Progenitor cell of endocrine pancreas (in vitro differentiated cells): ENCODE data around the gene GALNT2. TPM values are rescaled to one million over a fixed set of nuclear protein-coding genes. Genes with fewer than 3 reads are reported as not detected.

Source experiments
- DNase-seq: peaks from one replicate; pipeline ENCODE4 v3.0.0; 2021; ENCODE audit warnings: low spot score; ENCODE audit not compliant: unreplicated experiment
- H3K27ac Mint-ChIP-seq: 2 replicates; pipeline ENCODE4 v1.8.0; 2021; ENCODE audit warnings: mild to moderate bottlenecking, moderate library complexity, mixed read lengths
- H3K27me3 Mint-ChIP-seq: 2 replicates; pipeline ENCODE4 v1.8.0; 2021; ENCODE audit warnings: mixed read lengths
- H3K36me3 Mint-ChIP-seq: 2 replicates; pipeline ENCODE4 v1.8.0; 2022; ENCODE audit warnings: mixed read lengths; ENCODE audit not compliant: insufficient read depth
- H3K4me1 Mint-ChIP-seq: 2 replicates; pipeline ENCODE4 v1.8.0; 2021; ENCODE audit warnings: low read depth, mixed read lengths
- H3K4me3 Mint-ChIP-seq: 2 replicates; pipeline ENCODE4 v1.8.0; 2021; ENCODE audit warnings: low read depth, mild to moderate bottlenecking, moderate library complexity, mixed read lengths
- H3K9me3 Mint-ChIP-seq: 2 replicates; pipeline ENCODE4 v1.8.0; 2021; ENCODE audit warnings: low read depth, mixed read lengths
- total RNA-seq: library from RNA; stranded (reverse); gene quantifications from 2 replicates; pipeline ENCODE4 v1.2.1, GENCODE V29; 2021
- TF ChIP-seq, protein P1 (sequence below): fragments of 200-600 bp; sonication (generic); IDR thresholded peaks from one replicate; pipeline ENCODE4 v1.5.0; 2021; ENCODE audit warnings: antibody characterized with exemption, mild to moderate bottlenecking; ENCODE audit not compliant: unreplicated experiment

Gene GALNT2
- total RNA-seq, 1 donor from 2014 or later, result 95.2 TPM

DNA sequence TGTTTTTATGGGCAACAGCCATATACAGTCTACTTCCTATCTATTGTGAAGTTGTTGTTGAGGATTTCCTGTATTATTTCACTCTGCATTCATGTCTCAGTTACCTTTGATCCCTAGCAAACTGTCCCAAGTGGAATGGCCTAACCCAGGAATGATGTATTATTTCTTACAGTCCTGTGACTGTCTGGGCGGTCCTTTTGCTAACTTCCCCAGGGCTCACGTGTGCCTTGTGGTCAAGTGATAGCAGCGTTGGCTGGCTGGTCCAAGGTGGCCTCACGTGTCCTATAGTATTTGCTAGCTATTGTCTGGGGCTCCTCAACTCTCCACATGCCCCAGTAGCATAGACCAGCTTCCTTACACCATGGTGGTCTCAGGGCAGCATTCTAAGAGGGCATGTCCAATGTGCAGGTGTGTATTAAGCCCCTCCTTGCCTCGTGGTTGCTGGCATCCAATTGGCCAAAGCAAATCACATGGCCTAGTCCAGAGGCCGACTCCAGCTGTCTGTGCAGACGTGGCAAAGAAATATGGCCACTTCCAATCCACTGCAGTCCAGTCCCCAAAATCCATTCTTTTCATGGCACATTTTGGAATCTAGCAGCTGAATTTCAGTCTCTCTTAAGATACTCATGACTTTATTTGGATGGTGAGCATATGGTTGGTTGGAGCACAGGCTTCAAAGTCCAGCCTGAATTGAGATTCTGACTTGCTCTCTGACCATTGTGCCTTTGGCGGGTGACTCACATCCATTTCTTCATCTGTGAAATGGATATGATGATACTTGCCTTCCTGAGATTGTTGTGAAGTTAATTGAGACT, 94.1 kb downstream of the GALNT2 start:
- H3K9me3 Mint-ChIP-seq, result no peaks in the 10 kb centered on the region
- H3K36me3 Mint-ChIP-seq, result no peaks in the 10 kb centered on the region
- H3K4me3 Mint-ChIP-seq, result no peak overlapping the region
- TF ChIP-seq, protein P1, sequence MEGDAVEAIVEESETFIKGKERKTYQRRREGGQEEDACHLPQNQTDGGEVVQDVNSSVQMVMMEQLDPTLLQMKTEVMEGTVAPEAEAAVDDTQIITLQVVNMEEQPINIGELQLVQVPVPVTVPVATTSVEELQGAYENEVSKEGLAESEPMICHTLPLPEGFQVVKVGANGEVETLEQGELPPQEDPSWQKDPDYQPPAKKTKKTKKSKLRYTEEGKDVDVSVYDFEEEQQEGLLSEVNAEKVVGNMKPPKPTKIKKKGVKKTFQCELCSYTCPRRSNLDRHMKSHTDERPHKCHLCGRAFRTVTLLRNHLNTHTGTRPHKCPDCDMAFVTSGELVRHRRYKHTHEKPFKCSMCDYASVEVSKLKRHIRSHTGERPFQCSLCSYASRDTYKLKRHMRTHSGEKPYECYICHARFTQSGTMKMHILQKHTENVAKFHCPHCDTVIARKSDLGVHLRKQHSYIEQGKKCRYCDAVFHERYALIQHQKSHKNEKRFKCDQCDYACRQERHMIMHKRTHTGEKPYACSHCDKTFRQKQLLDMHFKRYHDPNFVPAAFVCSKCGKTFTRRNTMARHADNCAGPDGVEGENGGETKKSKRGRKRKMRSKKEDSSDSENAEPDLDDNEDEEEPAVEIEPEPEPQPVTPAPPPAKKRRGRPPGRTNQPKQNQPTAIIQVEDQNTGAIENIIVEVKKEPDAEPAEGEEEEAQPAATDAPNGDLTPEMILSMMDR, result no peak
- peak overlapping the region; percentile 17 for H3K27ac Mint-ChIP-seq
- peaks cover 28% of the 10 kb centered on the region for H3K4me1 Mint-ChIP-seq
- DNase-seq, result no peak
- no peaks in the 10 kb centered on the region for H3K27me3 Mint-ChIP-seq

DNA sequence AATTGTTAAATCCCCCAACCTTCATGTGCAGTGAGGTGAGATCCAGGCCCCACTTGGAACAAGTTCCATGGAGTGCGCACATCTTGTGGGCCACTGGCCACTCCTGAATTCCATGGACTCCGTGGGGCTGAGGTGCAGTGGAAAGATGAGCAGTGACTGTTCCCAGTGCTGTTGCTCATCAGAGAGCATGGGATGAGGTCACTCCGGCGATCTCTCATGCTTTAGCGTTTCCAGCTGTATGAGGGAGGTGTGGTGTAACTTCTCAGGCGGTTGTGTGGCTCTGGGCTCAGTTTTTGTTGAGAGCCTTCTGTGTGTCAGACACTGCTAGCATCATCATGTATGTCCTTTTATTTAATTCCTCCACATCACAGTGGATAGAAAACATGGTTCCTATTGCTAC, 96.2 kb downstream of the GALNT2 start:
- Mint-ChIP-seq H3K9me3 (peaks cover 7% of the 10 kb centered on the region), H3K27me3 (no peaks in the 10 kb centered on the region), H3K4me1 (peaks cover 19% of the 10 kb centered on the region), H3K27ac (no peak overlapping the region), H3K36me3 (peaks cover 5% of the 10 kb centered on the region), H3K4me3 (no peak overlapping the region)
- TF ChIP-seq, protein P1, result no peak
- DNase-seq, result no peak

DNA sequence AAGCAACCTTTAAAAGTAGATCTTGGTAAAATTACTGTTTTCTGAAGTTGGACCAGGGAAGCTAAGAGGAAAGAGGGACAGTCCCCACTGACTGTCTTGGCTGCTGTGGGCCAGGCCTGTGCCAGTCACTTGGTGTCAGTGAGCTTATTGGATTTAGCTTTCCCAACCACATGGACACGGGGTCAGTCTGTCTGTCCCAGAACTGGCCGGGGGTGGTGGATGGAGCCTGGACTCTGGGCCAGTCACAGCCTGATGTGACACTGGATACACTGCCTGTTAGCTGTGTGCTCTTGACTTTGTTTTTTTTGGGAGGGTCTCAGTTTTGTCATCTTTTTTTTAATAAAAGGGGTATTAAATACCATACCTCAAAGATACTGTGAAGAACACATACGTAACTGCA, 96.7 kb downstream of the GALNT2 start:
- H3K27ac Mint-ChIP-seq, result no peak overlapping the region

DNA sequence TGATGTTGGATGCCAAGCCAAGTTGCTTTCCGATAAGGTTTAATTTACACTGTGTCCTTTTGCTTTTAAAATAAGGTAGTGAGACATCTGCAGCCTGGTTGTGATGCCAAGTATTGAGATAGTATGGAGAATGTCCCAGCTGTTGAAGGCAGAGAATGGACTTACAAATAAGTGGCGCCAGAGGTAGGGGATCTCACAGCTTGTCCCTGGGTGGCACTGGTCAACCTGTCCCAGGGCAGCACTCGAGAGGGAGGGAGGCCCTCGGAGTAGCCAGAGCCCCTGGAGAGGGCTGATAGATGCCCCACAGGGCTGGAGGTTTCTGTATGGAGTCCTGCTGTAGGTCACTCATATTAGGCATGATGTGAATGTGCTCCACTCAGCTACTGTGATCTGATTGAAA, 98.5 kb downstream of the GALNT2 start:
- H3K27ac Mint-ChIP-seq, result no peak overlapping the region

More for the DNA sequence above, 96.7 kb downstream of the GALNT2 start:
- Mint-ChIP-seq H3K9me3 (peaks cover 7% of the 10 kb centered on the region), H3K4me3 (no peak overlapping the region), H3K4me1 (peaks cover 14% of the 10 kb centered on the region), H3K27me3 (no peaks in the 10 kb centered on the region), H3K36me3 (peaks cover 5% of the 10 kb centered on the region)
- TF ChIP-seq, protein P1, result no peak
- DNase-seq, result no peak

DNA sequence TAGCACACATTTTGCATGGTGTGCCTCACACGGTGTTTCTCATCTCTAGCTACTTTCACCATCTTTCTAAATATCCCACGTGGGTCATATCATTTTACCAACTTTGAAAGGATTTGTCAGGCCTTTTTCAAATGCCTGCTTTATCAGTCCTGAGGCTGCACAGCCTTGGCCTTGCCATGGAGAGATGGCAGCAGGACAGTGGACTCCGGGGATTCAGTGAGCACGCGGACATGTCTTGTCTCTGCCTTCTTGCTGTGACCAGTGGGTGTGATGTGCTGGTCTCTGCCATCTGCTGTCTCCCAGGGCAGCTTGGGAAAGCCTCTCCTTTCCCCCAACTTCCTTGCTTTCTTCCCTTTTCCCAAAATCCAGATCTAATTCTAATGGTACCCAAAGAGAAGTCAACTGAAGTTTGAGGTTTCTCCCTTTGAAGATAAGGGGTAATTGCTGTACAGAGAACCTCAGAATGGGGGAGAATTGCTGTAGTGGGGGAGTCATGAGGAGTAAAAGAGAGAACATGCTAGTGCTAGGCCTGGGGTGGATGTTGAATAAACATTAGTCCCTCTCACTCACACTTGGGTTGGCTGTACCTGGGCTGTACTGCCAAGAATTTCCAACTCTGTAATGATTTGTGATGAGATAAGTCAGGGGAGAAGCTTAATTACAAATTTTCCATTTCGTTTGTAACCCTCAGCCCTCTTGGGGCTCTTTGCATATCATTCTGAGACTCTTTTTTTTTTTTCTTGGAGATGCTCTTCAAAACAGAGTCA, 99.5 kb downstream of the GALNT2 start:
- Mint-ChIP-seq H3K4me3 (no peak overlapping the region), H3K27me3 (no peaks in the 10 kb centered on the region), H3K27ac (no peak overlapping the region), H3K4me1 (peaks cover 5% of the 10 kb centered on the region), H3K36me3 (peaks cover 5% of the 10 kb centered on the region), H3K9me3 (peaks cover 7% of the 10 kb centered on the region)
- no peak for DNase-seq
- TF ChIP-seq, protein P1, result no peak

More for the DNA sequence above, 98.5 kb downstream of the GALNT2 start:
- H3K4me3 Mint-ChIP-seq, result no peak overlapping the region
- no peaks in the 10 kb centered on the region for H3K27me3 Mint-ChIP-seq
- DNase-seq, result no peak
- TF ChIP-seq, protein P1, result no peak
- peaks cover 5% of the 10 kb centered on the region for H3K36me3 Mint-ChIP-seq
- H3K9me3 Mint-ChIP-seq, result peaks cover 7% of the 10 kb centered on the region
- peaks cover 4% of the 10 kb centered on the region for H3K4me1 Mint-ChIP-seq
